Measurements from ENCODE around the gene RSPO3.
A peak's percentile ranks its signal among the peaks of the same experiment; 100 is the strongest.

DNA sequence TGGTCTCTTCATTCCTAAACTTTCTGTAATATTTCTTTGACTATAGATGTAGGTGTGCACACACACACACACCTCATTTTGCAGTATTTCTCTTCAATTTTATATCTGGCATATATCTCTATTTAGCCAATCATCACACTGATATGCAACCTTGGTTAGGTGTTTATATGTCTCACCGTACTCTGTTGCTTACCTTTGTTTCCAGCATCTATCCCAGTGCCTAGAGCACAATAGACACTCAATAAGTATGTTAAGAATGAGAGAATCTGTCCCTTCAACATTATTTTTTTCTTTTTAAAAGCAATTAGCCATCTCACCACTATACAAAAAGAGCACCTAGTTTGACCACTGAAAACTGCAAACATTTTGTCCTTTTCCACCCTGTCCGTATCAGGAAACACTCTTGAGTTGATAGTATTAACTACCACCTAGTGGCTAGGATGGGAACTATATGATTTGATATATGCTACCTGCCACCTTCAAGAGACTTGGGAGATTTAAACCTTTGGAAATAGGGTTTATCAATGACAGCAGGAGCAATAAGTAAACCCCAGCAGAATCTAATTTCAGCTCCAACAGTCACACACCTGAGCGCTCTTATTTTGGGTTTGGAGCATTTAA is 48.7 kb upstream of the RSPO3 start:
- TF ChIP-seq, protein P1, sequence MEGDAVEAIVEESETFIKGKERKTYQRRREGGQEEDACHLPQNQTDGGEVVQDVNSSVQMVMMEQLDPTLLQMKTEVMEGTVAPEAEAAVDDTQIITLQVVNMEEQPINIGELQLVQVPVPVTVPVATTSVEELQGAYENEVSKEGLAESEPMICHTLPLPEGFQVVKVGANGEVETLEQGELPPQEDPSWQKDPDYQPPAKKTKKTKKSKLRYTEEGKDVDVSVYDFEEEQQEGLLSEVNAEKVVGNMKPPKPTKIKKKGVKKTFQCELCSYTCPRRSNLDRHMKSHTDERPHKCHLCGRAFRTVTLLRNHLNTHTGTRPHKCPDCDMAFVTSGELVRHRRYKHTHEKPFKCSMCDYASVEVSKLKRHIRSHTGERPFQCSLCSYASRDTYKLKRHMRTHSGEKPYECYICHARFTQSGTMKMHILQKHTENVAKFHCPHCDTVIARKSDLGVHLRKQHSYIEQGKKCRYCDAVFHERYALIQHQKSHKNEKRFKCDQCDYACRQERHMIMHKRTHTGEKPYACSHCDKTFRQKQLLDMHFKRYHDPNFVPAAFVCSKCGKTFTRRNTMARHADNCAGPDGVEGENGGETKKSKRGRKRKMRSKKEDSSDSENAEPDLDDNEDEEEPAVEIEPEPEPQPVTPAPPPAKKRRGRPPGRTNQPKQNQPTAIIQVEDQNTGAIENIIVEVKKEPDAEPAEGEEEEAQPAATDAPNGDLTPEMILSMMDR (IDR thresholded peaks at IDR 0.05): peak in 4 of 6 experiments; percentile 24 to 53 (median 48)
- TF ChIP-seq POLR2A (IDR thresholded peaks at IDR 0.05): no peak

All from thyroid gland (tissue), 4 donors.